ENCODE results near the gene TBK1. TPM values are rescaled to one million over a fixed set of nuclear protein-coding genes. Genes with fewer than 3 reads are reported as not detected.

TBK1 gene
- total and polyA plus RNA-seq, 4 experiments from 2014 or later, result 22.4 to 25.0 (median 23.9) TPM

Other genes with a start within 250 kb of the TBK1 start
- 10 to 100 TPM; 21.2 to 24.1 TPM for gene KICS2, start 229.8 kb upstream of the TBK1 start, total RNA-seq
- gene KICS2, start 229.8 kb upstream of the TBK1 start, polyA plus RNA-seq, result 10 to 100 TPM in 1 of 2 donors, 1 to 10 TPM in 1; 8.0 to 18.4 TPM
- not detected for gene C12orf56, start 61.4 kb upstream of the TBK1 start, total RNA-seq
- not detected for gene C12orf56, start 61.4 kb upstream of the TBK1 start, polyA plus RNA-seq
- 10 to 100 TPM; 88.8 TPM for gene XPOT, start 47.7 kb upstream of the TBK1 start, total RNA-seq
- 10 to 100 TPM; 50.2 to 50.8 TPM for gene XPOT, start 47.7 kb upstream of the TBK1 start, polyA plus RNA-seq
- 100 to 1,000 TPM; 159 TPM for gene RASSF3, start 158.4 kb downstream of the TBK1 start, total RNA-seq
- 10 to 100 TPM in 1 of 2 donors, 1 to 10 TPM in 1; 5.2 to 12.3 TPM for gene RASSF3, start 158.4 kb downstream of the TBK1 start, polyA plus RNA-seq